Measurements from ENCODE around the gene DCXR. TPM values are rescaled to one million over a fixed set of nuclear protein-coding genes. Genes with fewer than 3 reads are reported as not detected.
A peak's percentile ranks its signal among the peaks of the same experiment; 100 is the strongest.

Gene DCXR
- total and polyA plus RNA-seq, 2 of the 13 experiments (the other 11 are each of a cell fraction or from before 2014, with no cell fraction given), result 287 to 311 TPM

DNA sequence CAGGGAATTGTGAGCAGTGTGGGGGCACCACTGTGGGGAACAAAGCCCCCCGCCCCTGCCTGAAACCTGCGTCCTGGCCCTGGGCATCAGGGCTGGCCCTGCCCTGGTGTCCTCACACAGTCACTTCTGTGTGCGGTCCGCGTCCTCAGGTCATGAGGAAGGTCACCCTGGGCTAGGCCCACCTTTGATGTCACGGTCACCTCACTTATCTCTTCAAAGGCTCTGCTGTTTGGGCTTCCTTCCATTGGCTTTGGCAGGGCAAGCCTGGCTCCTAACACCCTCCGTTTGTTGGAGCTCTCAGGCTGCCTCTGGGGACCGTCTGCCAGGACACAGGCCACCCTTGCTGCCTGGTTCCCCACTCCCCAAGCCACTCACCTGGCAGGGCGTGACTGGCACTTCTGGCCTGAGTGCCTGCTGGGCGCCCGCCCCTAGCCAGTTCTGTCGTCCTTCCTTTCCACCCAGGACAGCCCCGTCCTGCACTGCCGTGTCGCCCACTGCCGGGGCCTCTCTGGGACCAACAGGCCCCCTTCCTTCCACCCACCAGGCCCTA is 23.6 kb downstream of the DCXR start (continued):
- TF ChIP-seq HNF1A (IDR thresholded peaks at IDR 0.05; ENCODE audit: low read depth), result no peak
- TF ChIP-seq HNF1A (CRISPR knock-in tag; IDR thresholded peaks at IDR 0.05; ENCODE audit: borderline replicate concordance), result peak; percentile 64
- TF ChIP-seq ETV6 (CRISPR knock-in tag; conservative IDR thresholded peaks at IDR 0.05), result no peak
- 0 out of 2 replicates have a peak, but pooled peaks have one; percentile 16 for TF ChIP-seq AHR (CRISPR knock-in tag; IDR thresholded peaks at IDR 0.05)
- TF ChIP-seq SMAD1 (CRISPR knock-in tag; IDR thresholded peaks at IDR 0.05; ENCODE audit: borderline replicate concordance, low read depth), result 0 out of 2 replicates have a peak, but pooled peaks have one; percentile 21
- TF ChIP-seq DDIT3 (CRISPR knock-in tag; IDR thresholded peaks at IDR 0.05), result no peak
- TF ChIP-seq ETV5 (CRISPR knock-in tag; IDR thresholded peaks at IDR 0.05; ENCODE audit: borderline replicate concordance), result peak; percentile 31; the same call in 1 of the 2 replicates
- no peak for TF ChIP-seq ZBTB7A (CRISPR knock-in tag; IDR thresholded peaks at IDR 0.05)
- peak; percentile 83 for TF ChIP-seq AGO1 (IDR thresholded peaks at IDR 0.05; ENCODE audit: low read depth, low read length, poor library complexity, severe bottlenecking)
